Vagina (tissue), 2 donors: ENCODE measurements around the gene KCNC1.

Source experiments
- POLR2A ChIP-seq, 2 donors: fragments of 450-650 bp; IDR thresholded peaks; one replicate each; pipeline ENCODE4 v1.6.1; 2017; ENCODE audit warnings: antibody characterized with exemption in 2 of 2, mild to moderate bottlenecking in 2 of 2, moderate library complexity in 2 of 2
- TF ChIP-seq, protein P1 (sequence below), 3 experiments: fragments of 450-650 bp in 2 of 3; fragments of 200-600 bp in 1 of 3; sonication (generic) in 1 of 3; IDR thresholded peaks; one replicate each; pipeline ENCODE4 v1.5.1; 2017 to 2019; ENCODE audit warnings: antibody characterized with exemption in 3 of 3, mild to moderate bottlenecking in 2 of 3, moderate library complexity in 2 of 3

- TF ChIP-seq, protein P1, sequence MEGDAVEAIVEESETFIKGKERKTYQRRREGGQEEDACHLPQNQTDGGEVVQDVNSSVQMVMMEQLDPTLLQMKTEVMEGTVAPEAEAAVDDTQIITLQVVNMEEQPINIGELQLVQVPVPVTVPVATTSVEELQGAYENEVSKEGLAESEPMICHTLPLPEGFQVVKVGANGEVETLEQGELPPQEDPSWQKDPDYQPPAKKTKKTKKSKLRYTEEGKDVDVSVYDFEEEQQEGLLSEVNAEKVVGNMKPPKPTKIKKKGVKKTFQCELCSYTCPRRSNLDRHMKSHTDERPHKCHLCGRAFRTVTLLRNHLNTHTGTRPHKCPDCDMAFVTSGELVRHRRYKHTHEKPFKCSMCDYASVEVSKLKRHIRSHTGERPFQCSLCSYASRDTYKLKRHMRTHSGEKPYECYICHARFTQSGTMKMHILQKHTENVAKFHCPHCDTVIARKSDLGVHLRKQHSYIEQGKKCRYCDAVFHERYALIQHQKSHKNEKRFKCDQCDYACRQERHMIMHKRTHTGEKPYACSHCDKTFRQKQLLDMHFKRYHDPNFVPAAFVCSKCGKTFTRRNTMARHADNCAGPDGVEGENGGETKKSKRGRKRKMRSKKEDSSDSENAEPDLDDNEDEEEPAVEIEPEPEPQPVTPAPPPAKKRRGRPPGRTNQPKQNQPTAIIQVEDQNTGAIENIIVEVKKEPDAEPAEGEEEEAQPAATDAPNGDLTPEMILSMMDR (IDR thresholded peaks at IDR 0.05): no peak
- TF ChIP-seq POLR2A (IDR thresholded peaks at IDR 0.05): no peak
Observed at GRCh38 chr11:17767301-17767885, 32.8 kb downstream of the KCNC1 start.
